NCI-H446 treated with DMSO at 0.1 percent for 48 hours (cell line): Measurements from ENCODE around the gene TAGAP.

Source experiments
- DNase-seq: peaks from one replicate; lab custom pipeline; 2025; lab: John Stamatoyannopoulos, UW

TAGAP gene

GRCh38 chr6:159044899-159045727, at the start of gene TAGAP:
TSS of gene TAGAP (minus strand) at chr6:159044991. CDS start at chr6:159044146, 845 bp downstream.
- no peak for DNase-seq

GRCh38 chr6:159093609-159094443, 49.0 kb upstream of the TAGAP start:
- DNase-seq: no peak

GRCh38 chr6:159092631-159093030, 47.8 kb upstream of the TAGAP start:
- no peak for DNase-seq

- DNase-seq: peak; percentile 76
Observed at GRCh38 chr6:159090530-159091480, 46.0 kb upstream of the TAGAP start.

GRCh38 chr6:159089909-159090308, 45.1 kb upstream of the TAGAP start:
- DNase-seq: no peak

GRCh38 chr6:159089443-159089842, 44.7 kb upstream of the TAGAP start:
- no peak for DNase-seq

- DNase-seq: no peak
Observed at GRCh38 chr6:159086033-159086618, 41.3 kb upstream of the TAGAP start.

- no peak for DNase-seq
Observed at GRCh38 chr6:159085396-159085895, 40.7 kb upstream of the TAGAP start.

GRCh38 chr6:159084493-159085091, 39.8 kb upstream of the TAGAP start:
- DNase-seq: no peak

GRCh38 chr6:159083146-159083545, 38.4 kb upstream of the TAGAP start:
- no peak for DNase-seq

GRCh38 chr6:159082039-159082815, 37.4 kb upstream of the TAGAP start:
- no peak for DNase-seq

- DNase-seq: no peak
Observed at GRCh38 chr6:159080217-159080976, 35.6 kb upstream of the TAGAP start.

- DNase-seq: no peak
Observed at GRCh38 chr6:159079367-159079766, 34.6 kb upstream of the TAGAP start.

GRCh38 chr6:159077123-159077522, 32.3 kb upstream of the TAGAP start:
- DNase-seq: no peak

GRCh38 chr6:159075506-159076228, 30.9 kb upstream of the TAGAP start:
- no peak for DNase-seq

- DNase-seq: no peak
Observed at GRCh38 chr6:159074876-159075275, 30.1 kb upstream of the TAGAP start.

GRCh38 chr6:159074120-159074684, 29.4 kb upstream of the TAGAP start:
- no peak for DNase-seq
